Measurements from ENCODE around the gene CACNB2.

The CACNB2 gene

DNA sequence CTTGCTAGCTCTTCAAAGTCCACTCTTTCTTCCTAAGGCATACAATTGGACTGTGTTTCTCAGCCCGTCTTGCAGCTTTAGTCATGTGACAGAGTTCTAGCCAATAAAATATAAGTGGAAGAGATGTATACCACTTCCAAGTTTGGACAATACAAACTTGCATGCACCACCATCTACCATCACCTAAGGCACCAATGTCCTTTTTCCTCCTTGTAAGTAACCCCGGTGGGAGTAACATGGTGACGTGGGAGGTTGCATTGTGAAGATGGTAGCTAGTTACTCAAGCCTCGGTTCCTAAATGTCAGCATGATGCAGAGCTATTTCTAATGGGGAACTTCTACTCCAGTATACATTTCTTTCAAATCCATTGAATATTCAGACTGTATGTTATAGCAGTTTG is 5.3 kb upstream of the CACNB2 start:
- TF ChIP-seq GATA3 (IDR thresholded peaks at IDR 0.05; ENCODE audit: low read depth, low read length): no peak
- TF ChIP-seq GATA2 (IDR thresholded peaks at IDR 0.05; ENCODE audit: low read depth, low read length): no peak

DNA sequence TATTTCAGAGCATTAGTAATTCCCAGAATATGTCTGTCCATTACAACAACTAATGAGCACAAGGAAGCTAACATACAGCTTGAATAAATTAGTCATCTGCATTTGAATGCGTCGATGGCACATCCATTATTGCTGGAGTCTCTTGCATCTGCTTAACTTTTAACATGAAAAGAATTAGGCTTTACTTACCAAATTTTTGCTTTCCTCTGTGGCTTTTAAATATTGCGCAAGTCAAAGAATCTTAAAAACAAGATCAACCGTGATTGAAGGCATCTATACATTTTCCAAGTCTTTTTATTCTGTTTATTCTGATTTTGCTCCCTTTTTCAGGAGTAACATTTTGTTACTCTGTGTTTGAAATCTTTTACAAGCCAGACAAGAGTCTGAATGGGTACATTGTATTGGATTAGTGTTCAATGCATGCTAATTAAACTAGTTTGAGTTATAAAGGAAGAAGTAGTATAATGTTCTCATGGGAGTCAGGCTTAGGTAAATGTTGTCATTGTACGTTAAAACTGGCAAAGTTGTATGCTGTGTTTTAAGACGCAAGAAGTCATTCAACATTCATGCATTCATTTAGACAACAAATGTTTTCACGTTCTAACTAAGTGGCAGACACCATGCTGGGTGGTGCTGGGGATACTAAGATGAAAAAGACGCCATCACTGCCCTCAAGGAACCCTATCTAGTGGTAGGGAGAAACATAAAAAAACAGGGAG is 4.0 kb upstream of the CACNB2 start:
- no peak for TF ChIP-seq GATA2 (IDR thresholded peaks at IDR 0.05; ENCODE audit: low read depth, low read length)
- TF ChIP-seq GATA3 (IDR thresholded peaks at IDR 0.05; ENCODE audit: low read depth, low read length): no peak

DNA sequence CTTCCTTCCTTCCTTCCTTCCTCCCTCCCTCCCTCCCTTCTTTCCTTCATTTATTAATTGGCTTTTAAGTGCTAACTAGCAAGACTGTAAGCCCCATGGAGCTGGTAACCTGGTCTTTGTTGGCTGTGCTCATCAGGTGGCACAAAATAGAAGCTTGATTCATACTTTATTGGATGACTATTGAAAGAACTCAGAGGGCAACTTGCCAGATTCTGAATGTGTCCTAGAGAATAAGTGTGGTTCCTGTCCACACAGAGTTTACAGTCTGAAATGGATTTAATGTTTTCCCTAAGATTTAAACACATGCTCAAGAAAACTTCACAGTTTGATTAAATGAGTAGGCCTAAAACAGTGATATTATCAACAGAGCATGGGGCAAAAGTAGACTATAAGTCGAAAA is 3.1 kb upstream of the CACNB2 start:
- TF ChIP-seq GATA3 (IDR thresholded peaks at IDR 0.05; ENCODE audit: low read depth, low read length) (no peak), GATA2 (IDR thresholded peaks at IDR 0.05; ENCODE audit: low read depth, low read length) (no peak)

DNA sequence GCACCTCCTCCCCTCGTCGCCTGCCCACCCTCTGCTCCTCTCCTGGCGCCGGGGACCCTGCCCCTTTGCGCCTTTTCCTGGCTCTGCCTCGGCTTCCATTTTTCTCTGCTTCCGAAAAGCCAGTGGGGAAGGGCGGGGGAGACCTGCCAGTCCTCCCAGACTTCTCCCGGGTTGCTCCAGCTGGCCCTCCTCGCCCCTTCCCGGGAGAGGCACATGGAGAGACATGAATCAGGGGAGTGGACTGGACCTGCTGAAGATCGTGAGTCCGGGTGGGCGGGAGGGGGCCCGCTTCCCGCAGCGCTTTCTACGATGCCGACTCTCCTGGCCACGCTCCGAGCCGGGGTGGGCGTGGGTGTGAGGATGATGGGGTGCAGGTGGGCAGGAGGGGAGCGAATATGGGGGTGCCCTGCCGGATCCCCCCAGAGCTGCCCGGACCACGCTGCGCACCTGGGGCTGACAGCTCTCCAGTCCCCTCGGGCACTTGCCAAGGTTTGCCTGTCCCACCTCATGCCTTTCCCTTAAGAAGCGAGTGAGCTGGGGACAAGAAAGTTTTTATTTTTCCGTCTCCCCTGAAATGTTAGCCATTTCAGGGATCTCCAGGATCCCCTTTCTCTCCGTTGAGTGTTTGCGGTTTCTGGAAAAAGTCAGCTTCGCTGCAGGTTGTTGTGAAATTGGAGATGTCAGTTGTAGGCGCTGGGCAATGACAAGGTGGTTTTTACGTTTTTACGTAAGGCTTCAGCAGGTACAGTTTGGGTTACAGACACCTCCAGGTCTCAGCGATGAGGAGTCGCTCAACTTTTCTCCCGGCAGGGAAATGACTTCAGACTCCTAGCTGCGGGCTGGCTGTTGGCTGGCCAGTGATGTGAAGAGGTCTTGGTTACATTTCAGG is 977 bp downstream of the CACNB2 start:
- no peak for TF ChIP-seq GATA2 (IDR thresholded peaks at IDR 0.05; ENCODE audit: low read depth, low read length)
- TF ChIP-seq GATA3 (IDR thresholded peaks at IDR 0.05; ENCODE audit: low read depth, low read length): no peak

DNA sequence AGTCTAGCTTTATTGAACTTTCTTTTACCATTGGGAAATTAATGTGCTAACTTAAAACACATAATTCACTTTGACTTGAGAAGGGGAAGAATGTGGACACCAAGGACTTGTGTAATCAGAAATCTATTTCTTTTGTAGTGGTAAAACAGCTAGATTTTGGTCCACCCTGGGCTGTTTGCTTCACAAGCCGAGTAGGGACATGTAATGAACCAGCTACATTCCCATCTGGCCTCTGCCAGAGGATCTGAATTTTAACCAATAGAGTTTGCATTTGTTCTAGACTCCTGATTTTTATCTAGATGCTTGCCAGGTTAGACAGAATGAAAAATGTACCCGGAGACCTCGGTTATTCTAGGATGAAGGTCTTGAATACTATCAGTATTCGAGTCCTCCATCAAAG is 1.9 kb downstream of the CACNB2 start:
- TF ChIP-seq GATA3 (IDR thresholded peaks at IDR 0.05; ENCODE audit: low read depth, low read length): no peak
- TF ChIP-seq GATA2 (IDR thresholded peaks at IDR 0.05; ENCODE audit: low read depth, low read length): peak; percentile 47; the same call in 1 of the 2 replicates

DNA sequence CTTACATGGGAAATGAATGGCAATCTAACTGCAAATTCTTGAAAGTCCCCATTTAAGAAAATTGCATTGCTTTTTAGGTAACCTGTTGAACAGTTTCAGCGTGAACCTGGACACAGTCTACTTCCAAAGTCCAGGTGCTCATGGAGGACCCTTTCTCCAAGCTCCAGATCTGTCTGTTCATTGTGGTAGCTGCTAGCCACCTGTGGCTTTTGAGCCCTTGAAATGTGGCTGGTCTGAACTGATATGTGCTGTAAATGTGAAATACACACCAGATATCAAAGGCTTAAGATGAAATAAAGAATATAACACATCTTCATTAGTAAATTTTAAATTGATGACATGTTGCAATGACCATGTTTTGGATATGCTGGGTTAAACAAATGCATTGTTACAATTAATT is 4.2 kb downstream of the CACNB2 start:
- no peak for TF ChIP-seq GATA3 (IDR thresholded peaks at IDR 0.05; ENCODE audit: low read depth, low read length)
- no peak for TF ChIP-seq GATA2 (IDR thresholded peaks at IDR 0.05; ENCODE audit: low read depth, low read length)

DNA sequence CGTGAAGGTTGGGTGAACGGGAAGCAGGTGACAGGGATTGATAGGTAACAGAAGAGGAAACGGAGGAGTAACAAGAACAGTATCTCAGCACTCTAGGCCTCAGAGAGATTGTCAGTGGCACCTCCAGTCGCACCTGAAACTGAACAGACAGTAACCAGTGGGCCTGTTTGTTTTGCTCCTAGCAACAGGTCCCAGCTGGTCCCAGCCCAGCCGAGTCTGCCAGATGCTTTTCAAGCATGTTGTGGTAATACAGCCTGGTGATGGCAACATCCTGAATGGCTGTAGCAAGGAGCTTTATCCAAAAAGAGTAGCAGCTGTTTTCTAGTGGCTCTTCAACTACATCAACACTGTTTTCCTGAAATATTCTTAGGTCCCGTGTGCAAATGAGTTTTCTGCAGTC is 4.7 kb downstream of the CACNB2 start:
- TF ChIP-seq GATA2 (IDR thresholded peaks at IDR 0.05; ENCODE audit: low read depth, low read length): no peak
- no peak for TF ChIP-seq GATA3 (IDR thresholded peaks at IDR 0.05; ENCODE audit: low read depth, low read length)

DNA sequence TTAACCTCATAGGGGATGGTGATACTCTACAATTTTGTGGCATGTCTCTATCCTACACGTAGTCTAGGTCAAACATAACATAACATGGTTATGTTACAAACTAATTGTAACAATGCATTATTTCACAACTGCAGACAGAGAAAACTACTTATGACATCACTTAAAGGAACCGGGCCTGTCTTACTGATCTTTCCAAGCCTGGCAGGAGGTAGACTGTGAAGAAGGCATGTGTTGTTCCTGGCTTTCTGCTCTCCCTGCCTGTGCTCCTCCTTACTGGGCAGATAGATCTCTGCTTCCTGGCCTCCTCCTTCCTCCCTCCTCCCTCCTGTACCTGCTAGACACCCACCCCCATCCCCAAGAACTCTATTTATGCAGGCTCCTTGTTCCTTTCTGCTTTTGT is 5.4 kb downstream of the CACNB2 start:
- TF ChIP-seq GATA3 (IDR thresholded peaks at IDR 0.05; ENCODE audit: low read depth, low read length) (no peak), GATA2 (IDR thresholded peaks at IDR 0.05; ENCODE audit: low read depth, low read length) (no peak)

DNA sequence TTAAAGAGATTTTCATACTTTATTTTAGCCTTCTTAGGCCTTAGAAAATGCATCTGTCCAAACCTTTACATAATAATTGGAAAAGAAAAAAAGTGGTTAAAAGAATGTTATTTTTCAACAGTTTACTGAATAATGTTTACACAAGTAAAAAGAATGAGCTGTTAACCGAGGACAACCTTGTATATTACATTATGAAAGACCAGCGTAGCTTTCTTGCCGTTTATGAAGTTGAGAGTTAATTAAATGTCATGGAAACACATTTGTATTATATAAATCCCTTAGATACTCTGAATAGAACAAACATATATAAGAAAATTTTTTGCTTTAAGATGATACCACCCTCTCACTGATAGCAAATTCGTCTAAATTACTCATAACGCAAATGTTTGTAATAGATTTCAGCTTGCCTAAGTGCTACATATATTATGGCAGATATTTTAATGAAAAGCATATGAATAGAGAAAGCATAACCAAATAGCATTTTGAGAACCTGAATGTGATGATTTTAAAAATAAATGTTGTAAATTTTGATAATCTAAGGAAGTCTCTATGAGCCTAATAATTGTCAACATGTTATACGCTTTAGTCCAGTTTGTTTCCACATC is 9.1 kb downstream of the CACNB2 start:
- no peak for TF ChIP-seq GATA3 (IDR thresholded peaks at IDR 0.05; ENCODE audit: low read depth, low read length)
- TF ChIP-seq GATA2 (IDR thresholded peaks at IDR 0.05; ENCODE audit: low read depth, low read length): no peak

DNA sequence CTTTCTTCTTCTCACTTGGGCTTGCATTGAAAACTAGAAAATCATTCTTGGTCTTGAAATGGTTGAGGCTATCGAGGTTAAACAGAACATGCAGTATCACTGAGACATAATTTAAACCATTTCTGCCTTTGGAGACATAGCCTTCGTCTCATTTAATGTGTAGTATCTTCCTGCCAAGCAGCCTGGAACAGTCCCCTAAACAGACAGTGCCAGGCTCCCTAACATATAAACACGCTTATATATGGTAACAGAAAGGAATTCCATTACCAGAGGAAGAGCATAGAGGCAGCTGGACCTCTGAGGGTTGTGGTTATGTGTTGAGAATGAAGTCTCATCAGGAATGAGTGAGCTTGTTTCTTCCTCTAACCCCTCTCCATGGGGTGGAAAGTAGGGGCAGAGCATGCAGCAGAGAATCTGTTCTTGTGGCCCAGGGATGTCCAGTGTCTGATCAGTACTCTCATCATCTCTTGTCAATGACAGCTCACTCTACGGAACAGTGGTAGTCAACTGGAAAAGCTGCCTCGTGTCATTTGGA is 11.2 kb downstream of the CACNB2 start:
- TF ChIP-seq GATA2 (IDR thresholded peaks at IDR 0.05; ENCODE audit: low read depth, low read length): no peak
- TF ChIP-seq GATA3 (IDR thresholded peaks at IDR 0.05; ENCODE audit: low read depth, low read length): no peak

DNA sequence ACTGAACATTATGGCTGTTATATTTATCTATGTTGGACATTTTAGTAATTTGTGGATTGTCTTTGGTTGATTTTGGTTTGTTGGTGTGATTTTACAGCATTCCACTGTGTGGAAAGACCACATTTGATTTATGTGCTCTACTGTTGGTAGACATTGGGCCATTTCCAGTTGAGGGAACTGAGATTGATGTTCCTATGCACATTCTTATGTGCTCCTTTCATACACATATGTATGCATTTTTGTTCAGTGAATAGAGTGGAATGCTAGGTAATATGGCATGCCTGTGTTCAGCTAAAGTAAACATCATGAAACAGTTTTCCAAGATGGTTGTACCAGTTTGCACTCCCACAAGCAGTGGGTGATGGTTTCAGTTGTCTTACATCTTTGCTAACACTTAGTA is 15.1 kb downstream of the CACNB2 start:
- TF ChIP-seq GATA2 (IDR thresholded peaks at IDR 0.05; ENCODE audit: low read depth, low read length) (no peak), GATA3 (IDR thresholded peaks at IDR 0.05; ENCODE audit: low read depth, low read length) (no peak)

DNA sequence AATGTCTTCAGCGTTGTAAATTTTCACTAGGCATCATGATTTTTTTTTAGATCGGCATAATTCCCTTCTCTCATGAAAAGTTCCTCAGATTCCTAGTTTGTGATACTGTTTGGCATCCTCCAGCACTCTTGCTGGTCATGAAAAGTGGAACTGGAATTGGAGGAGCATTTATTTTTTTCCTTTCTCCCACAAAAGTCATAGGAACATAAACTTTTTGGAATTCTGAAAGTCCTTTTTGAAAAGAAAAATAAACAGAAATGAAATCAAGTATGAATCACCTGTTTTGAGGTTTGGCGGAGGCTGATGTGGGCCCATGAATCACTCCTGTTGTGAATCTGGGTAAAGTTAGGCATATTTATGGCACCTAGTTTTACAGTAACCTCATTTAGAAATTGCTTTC is 17.7 kb downstream of the CACNB2 start:
- TF ChIP-seq GATA3 (IDR thresholded peaks at IDR 0.05; ENCODE audit: low read depth, low read length) (no peak), GATA2 (IDR thresholded peaks at IDR 0.05; ENCODE audit: low read depth, low read length) (no peak)

DNA sequence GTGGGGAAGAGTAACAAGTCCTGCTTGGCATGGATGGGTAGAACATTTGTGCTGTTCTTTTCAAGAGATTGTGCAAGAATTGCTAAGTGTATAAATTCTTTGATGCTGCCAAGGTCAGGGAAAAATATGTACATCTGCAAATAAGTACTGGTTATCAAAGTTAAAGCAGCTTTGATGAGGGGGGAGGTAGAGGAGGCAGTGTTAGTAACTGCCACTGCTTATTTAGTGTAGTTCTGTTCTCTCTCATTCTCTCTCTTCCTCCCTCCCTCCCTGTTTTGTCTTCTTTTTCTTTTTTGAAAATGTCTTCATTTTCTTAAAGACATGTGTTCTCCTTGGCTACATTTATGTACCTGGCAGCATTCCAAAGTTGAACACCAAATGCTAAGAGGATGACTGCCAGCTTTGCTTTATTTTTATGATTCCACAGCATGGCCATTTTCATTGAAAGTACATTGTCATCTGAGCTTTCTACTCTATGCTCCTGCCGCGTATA is 18.6 kb downstream of the CACNB2 start:
- TF ChIP-seq GATA3 (IDR thresholded peaks at IDR 0.05; ENCODE audit: low read depth, low read length) (no peak), GATA2 (IDR thresholded peaks at IDR 0.05; ENCODE audit: low read depth, low read length) (no peak)

DNA sequence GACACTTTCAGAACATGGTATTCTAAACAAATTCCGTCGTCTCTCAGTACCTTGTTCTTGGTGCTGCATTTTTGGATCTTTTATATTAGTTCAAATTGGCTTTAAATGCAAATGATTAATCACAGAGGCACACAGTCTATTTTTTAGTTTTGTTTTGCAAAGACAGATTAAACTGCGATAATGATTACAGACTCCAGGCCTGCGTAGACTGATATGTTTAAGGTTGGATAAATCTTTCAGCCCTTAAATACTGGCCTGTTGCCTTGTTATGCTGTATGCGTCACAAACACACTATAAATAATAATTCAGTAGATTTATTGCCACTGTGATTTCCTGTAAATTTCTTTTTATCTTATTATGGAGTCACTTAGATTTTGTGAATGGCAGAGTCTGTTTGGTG is 19.3 kb downstream of the CACNB2 start:
- TF ChIP-seq GATA2 (IDR thresholded peaks at IDR 0.05; ENCODE audit: low read depth, low read length) (0 out of 2 replicates have a peak, but pooled peaks have one; percentile 24), GATA3 (IDR thresholded peaks at IDR 0.05; ENCODE audit: low read depth, low read length) (no peak)

Measured in SH-SY5Y (cell line).